Left cardiac atrium (tissue), 4 donors: ENCODE measurements around the gene SLC7A8. TPM values are rescaled to one million over a fixed set of nuclear protein-coding genes. Genes with fewer than 3 reads are reported as not detected.
"Not testable (repeated sequence)": the region's sequence is repeated elsewhere in the genome, so short reads cannot be mapped to it uniquely, and the experiment has no call there.

Experiments used
- ATAC-seq, 2 donors: fragments of 200-7000 bp; cut with Tn5 transposase; one replicate each; pipeline ENCODE4 v1.9.1; 2020; ENCODE audit warnings: mild to moderate bottlenecking in 2 of 2, moderate library complexity in 2 of 2
- DNase-seq: peaks from one replicate; pipeline ENCODE4 v3.0.0-alpha.2; 2020
- intact Hi-C, 2 donors: fragments of 100-400 bp; cut with DNase I; formaldehyde crosslinking; loops; one replicate each; pipeline versions ENCODE4 v1.14.1 to v1.15.1; 2022 to 2023
- total RNA-seq, 2 donors: library from RNA; stranded (reverse); fragmentation: NEBNext Ultra II Directional; extraction: Animal tissue kit (Norgen Biotek cat#: 25700); gene quantifications; one replicate each; pipeline ENCODE4 v1.2.1, GENCODE V29; 2021
- donor health status: DM: no; HTN: yes; CAD: no.
- donor health status: DM: no; HTN: yes; CAD: no; lungs with severe emphysema.
- donor health status: DM: yes; HTN: yes; CAD: no.
- donor health status: Dilated cardiomyopathy.

The SLC7A8 gene
- total RNA-seq, 2 donors from 2014 or later: 8.7 to 16.2 TPM

GRCh38 chr14:23122086-23122485, 61.4 kb downstream of the SLC7A8 start:
- intact Hi-C loops: loop anchor here in 1 of 2 donors (5.0 kb wide), 1 partner anchor 175 kb away; no protein-coding TSS in a partner anchor
- DNase-seq: no peak
- ATAC-seq: no peak

GRCh38 chr14:23121361-23121771, 62.1 kb downstream of the SLC7A8 start:
- peak; percentile 45 to 68 for ATAC-seq
- intact Hi-C loops: loop anchor here (2.0 to 5.0 kb wide), 2 partner anchors 65 to 176 kb away; no protein-coding TSS in a partner anchor
- peak; percentile 75 for DNase-seq

GRCh38 chr14:23120541-23121251, 62.8 kb downstream of the SLC7A8 start:
- ATAC-seq (peak; percentile 84 to 86), DNase-seq (peak; percentile 93)
- intact Hi-C loops: loop anchor here (1.0 to 5.0 kb wide), 3 partner anchors 66 to 177 kb away; no protein-coding TSS in a partner anchor

GRCh38 chr14:23119363-23120327, 63.8 kb downstream of the SLC7A8 start:
- intact Hi-C loops: loop anchor here (1.0 to 5.0 kb wide), 3 partner anchors 67 to 178 kb away; no protein-coding TSS in a partner anchor
- DNase-seq (no peak), ATAC-seq (no peak)

GRCh38 chr14:23118506-23119362, 64.7 kb downstream of the SLC7A8 start, which contains the start of gene CEBPE:
TSS of gene CEBPE (minus strand) at chr14:23119255. CDS start at chr14:23119091, 164 bp downstream.
- DNase-seq (no peak), ATAC-seq (no peak)
- intact Hi-C loops: no loop called here

GRCh38 chr14:23117371-23118020, 66.0 kb downstream of the SLC7A8 start:
- intact Hi-C loops: no loop called here
- ATAC-seq (no peak), DNase-seq (no peak)

- intact Hi-C loops: no loop called here
- no peak for DNase-seq
- ATAC-seq: no peak
Observed at GRCh38 chr14:23115918-23116317, 67.5 kb downstream of the SLC7A8 start.

- intact Hi-C loops: no loop called here
- ATAC-seq (peak; percentile 19 to 76), DNase-seq (no peak)
Observed at GRCh38 chr14:23115039-23115731, 68.3 kb downstream of the SLC7A8 start.

- intact Hi-C loops: loop anchor here in 1 of 2 donors (5.0 kb wide), 1 partner anchor 443 kb away; the partner anchor contains the start of gene THTPA
- no peak for DNase-seq
- peak in 1 of 2 donors; percentile 3 for ATAC-seq
Observed at GRCh38 chr14:23114669-23115038, 68.8 kb downstream of the SLC7A8 start.

GRCh38 chr14:23114120-23114458, 69.4 kb downstream of the SLC7A8 start:
- DNase-seq (no peak), ATAC-seq (no peak)
- intact Hi-C loops: loop anchor here in 1 of 2 donors (5.0 kb wide), 1 partner anchor 443 kb away; the partner anchor contains the start of gene THTPA

- intact Hi-C loops: loop anchor here in 1 of 2 donors (5.0 kb wide), 1 partner anchor 444 kb away; the partner anchor contains the start of gene THTPA
- ATAC-seq: peak; percentile 14 to 38
- DNase-seq: no peak
Observed at GRCh38 chr14:23113431-23114119, 69.9 kb downstream of the SLC7A8 start.

- ATAC-seq (peak; percentile 30 to 60), DNase-seq (peak; percentile 48)
- intact Hi-C loops: loop anchor here in 1 of 2 donors (5.0 kb wide), 1 partner anchor 445 kb away; the partner anchor contains the start of gene THTPA
Observed at GRCh38 chr14:23112359-23113178, 70.9 kb downstream of the SLC7A8 start.

- no peak for ATAC-seq
- DNase-seq: no peak
- intact Hi-C loops: loop anchor here in 1 of 2 donors (5.0 kb wide), 1 partner anchor 447 kb away; the partner anchor contains the start of gene THTPA
Observed at GRCh38 chr14:23110579-23111365, 72.7 kb downstream of the SLC7A8 start.

GRCh38 chr14:23109769-23110168, 73.7 kb downstream of the SLC7A8 start:
- ATAC-seq (no peak), DNase-seq (no peak)
- intact Hi-C loops: loop anchor here in 1 of 2 donors (5.0 kb wide), 1 partner anchor 448 kb away; the partner anchor contains the start of gene THTPA

GRCh38 chr14:23108169-23108568, 75.3 kb downstream of the SLC7A8 start:
- ATAC-seq, intact Hi-C loops, DNase-seq: not testable (repeated sequence)
